ENCODE results near the gene EIF1AD.

The EIF1AD gene

DNA sequence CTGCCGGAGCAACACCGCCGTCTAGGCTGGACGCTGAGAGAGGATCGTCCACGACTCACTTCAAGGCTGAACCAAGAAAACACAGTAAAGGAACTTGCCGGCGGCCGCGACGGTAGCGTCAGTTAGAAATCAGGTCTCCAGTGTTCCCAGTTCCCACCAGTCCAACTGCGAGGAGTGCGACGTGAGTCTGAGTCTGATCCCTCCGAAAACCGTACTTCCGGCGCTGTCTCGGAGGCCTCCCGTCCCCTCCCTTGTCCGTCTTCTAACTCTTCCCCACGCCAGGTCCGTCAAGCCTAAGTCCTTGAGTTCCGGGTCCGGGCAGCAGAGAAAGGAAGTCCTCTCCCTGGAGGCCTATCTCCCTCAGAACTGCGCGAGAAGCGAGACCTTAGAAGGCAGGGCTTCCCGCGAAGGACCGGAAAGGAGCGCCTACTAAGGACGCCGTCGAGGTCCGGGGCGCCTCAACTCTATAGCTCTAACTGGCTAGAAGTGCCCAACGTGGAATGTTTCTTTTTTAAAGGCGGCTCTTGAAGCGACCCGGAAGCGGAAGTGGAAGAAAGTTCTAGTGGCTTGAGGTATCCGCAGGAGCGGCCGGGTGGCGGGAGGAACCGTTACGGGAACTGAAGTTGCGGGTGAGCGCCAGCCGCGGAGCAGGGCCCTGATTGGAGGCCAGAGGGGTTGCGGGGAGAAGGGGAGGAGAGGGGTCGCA is at the start of gene EIF1AD, which contains the start of gene BANF1:
Gene EIF1AD, minus strand, starts transcription at position 216 of the 706 bp plus-strand sequence. CDS start 1,768 bp downstream, outside the sequence.
Gene BANF1, plus strand, starts transcription at position 562 of the 706 bp plus-strand sequence. CDS start 748 bp downstream, outside the sequence.
- TF ChIP-seq, protein P1, sequence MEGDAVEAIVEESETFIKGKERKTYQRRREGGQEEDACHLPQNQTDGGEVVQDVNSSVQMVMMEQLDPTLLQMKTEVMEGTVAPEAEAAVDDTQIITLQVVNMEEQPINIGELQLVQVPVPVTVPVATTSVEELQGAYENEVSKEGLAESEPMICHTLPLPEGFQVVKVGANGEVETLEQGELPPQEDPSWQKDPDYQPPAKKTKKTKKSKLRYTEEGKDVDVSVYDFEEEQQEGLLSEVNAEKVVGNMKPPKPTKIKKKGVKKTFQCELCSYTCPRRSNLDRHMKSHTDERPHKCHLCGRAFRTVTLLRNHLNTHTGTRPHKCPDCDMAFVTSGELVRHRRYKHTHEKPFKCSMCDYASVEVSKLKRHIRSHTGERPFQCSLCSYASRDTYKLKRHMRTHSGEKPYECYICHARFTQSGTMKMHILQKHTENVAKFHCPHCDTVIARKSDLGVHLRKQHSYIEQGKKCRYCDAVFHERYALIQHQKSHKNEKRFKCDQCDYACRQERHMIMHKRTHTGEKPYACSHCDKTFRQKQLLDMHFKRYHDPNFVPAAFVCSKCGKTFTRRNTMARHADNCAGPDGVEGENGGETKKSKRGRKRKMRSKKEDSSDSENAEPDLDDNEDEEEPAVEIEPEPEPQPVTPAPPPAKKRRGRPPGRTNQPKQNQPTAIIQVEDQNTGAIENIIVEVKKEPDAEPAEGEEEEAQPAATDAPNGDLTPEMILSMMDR (IDR thresholded peaks at IDR 0.05): no peak
- Histone ChIP-seq H3K27ac (peak within 1 kb of the TSS; percentile 85 to 94), H3K4me3 (peak within 1 kb of the TSS; percentile 88)
- DNase-seq (ENCODE audit: low spot score): peak; percentile 97

GRCh38 chr11:66051371-66051765 is 49.4 kb upstream of the EIF1AD start:
- TF ChIP-seq, protein P1 (IDR thresholded peaks at IDR 0.05): no peak
- H3K27ac ChIP-seq: peak overlapping the region; percentile 89 to 95
- peak overlapping the region; percentile 99 for H3K4me3 ChIP-seq
- no peak for DNase-seq (ENCODE audit: low spot score)

GRCh38 chr11:66050581-66051231 is 48.7 kb upstream of the EIF1AD start:
- no peak for DNase-seq (ENCODE audit: low spot score)
- H3K27ac ChIP-seq: no peak overlapping the region
- peak overlapping the region; percentile 99 for H3K4me3 ChIP-seq
- TF ChIP-seq, protein P1 (IDR thresholded peaks at IDR 0.05): no peak

DNA sequence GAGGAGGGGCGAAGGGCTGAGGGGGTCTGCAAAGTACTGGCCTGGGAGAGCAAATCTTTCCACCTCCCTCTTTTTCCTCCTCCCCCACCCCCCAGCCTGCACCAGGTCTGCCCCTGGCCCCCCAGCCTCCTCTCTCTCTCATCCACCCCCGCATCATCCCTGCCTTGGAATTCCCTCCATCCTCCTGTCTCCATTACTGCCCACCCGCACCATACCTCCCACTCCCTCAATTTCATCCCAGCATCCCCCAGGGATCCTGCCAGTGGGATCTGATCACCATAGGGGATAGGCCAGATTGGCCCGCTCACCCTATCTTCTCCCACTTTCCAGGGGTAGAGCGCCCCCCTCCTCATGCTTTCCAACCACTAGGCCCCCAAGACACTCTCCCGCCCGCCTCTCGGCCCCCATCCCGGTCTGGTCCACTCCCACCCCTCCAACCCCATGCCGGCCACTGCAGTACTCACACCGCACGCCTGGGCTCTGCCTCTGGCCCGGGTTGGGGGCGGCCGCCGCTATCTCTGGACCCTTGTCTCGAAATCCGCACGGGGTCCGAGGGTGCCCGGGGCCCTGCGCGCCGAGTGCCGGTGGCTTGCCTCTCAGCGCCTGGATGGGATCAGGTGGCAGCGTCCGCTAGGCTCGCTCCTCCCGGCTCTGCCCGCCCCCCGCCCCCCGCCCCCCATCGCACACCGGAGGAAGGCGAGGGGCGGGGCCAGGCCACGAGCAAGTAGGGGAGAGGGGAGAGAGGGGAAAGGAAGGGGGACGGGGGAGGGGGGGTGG is 46.8 kb upstream of the EIF1AD start, which contains the start of gene GAL3ST3:
Gene GAL3ST3, minus strand, starts transcription at position 615 of the 777 bp plus-strand sequence. CDS start 3,746 bp downstream, outside the sequence.
- TF ChIP-seq, protein P1 (IDR thresholded peaks at IDR 0.05): no peak
- no peak within 1 kb of the TSS for H3K27ac ChIP-seq
- peak within 1 kb of the TSS; percentile 37 for H3K4me3 ChIP-seq
- DNase-seq (ENCODE audit: low spot score): no peak

- no peak overlapping the region for H3K27ac ChIP-seq
- no peak overlapping the region for H3K4me3 ChIP-seq
- TF ChIP-seq, protein P1 (IDR thresholded peaks at IDR 0.05): no peak
- no peak for DNase-seq (ENCODE audit: low spot score)
Measured at GRCh38 chr11:66047541-66048365, 45.8 kb upstream of the EIF1AD start.

DNA sequence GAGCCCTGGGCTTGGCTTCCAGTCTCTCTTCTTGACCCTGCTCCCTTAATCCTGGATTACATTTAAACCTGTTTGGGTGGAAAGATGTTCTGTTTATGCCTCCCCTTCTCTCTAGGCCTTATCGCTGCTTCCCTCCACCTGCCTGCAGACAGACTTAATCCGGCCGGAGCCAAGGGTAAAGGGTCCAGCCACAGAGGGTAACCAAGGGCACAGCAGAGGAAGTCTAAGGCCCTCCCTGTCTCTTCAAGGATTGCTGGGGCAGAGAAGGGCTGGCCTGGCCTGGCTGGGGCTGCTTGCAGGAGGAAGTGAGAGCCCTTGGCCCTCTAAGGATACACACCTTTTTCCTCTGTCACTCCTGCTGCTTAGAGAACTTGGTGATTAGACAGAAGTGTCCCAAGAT is 44.9 kb upstream of the EIF1AD start:
- DNase-seq (ENCODE audit: low spot score): no peak
- TF ChIP-seq, protein P1 (IDR thresholded peaks at IDR 0.05): no peak
- Histone ChIP-seq H3K27ac (no peak overlapping the region), H3K4me3 (no peak overlapping the region)
